ENCODE measurements around the gene NPEPL1. TPM values are rescaled to one million over a fixed set of nuclear protein-coding genes. Genes with fewer than 3 reads are reported as not detected.
A peak's percentile ranks its signal among the peaks of the same experiment; 100 is the strongest.

The NPEPL1 gene
- total RNA-seq, 4 donors from 2014 or later = 41.6 to 56.0 (median 47.2) TPM

DNA sequence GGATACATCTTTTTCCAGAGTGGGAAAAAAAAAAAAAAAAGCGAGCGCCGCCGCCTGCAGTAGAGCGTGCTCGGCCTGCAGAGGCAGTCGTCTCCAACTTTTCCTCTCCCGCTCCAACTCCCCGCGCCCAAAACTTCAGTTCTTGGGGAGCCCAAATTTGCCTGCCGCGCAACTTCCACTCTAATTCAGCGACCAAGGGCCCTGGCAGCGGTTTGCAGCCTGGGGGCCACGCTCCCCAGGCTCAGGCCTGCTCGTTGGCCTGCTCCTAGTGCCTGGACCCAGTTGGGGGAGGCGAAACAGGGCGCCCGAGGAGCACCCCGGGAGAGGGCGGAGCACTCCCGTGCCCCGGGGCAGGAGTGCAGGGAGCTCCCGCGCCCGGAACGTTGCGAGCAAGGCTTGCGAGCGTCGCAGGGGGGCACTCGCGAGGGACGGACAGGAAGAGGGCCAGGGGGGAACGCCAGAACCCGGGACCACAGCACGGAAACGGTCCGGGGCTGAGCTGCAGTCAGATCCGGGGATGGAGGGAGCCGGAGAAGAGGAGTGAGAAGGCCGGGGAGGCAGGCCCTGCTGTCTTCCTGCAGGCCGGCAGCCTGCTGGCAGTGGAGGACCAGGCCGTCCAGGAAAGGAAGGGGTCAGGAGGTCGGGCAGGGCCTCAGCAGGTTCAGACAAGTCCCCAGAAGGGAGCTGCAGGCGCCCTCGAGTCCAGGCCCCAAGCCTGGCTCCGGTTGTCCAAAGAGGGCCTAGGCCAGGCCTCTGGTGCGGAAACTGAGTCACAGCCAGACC, 41.6 kb upstream of the NPEPL1 start, which contains the start of gene STX16:
TSS of gene STX16 (plus strand) at position 508 of the 783 bp plus-strand sequence. CDS start 724 bp downstream, outside the sequence.
- DNase-seq = peak; percentile 89 to 91
- no peaks in the 10 kb centered on the region for H3K36me3 ChIP-seq
- intact Hi-C loops (cut with DNase I) = loop anchor here (5.0 to 10.0 kb wide), 2 partner anchors 41 to 204 kb away; partner anchors contain the start of genes GNAS, GNAS-AS1 and NPEPL1
- TF ChIP-seq POLR2A (IDR thresholded peaks at IDR 0.05) = peak in 1 of 2 donors; percentile 74
- TF ChIP-seq, protein P1, sequence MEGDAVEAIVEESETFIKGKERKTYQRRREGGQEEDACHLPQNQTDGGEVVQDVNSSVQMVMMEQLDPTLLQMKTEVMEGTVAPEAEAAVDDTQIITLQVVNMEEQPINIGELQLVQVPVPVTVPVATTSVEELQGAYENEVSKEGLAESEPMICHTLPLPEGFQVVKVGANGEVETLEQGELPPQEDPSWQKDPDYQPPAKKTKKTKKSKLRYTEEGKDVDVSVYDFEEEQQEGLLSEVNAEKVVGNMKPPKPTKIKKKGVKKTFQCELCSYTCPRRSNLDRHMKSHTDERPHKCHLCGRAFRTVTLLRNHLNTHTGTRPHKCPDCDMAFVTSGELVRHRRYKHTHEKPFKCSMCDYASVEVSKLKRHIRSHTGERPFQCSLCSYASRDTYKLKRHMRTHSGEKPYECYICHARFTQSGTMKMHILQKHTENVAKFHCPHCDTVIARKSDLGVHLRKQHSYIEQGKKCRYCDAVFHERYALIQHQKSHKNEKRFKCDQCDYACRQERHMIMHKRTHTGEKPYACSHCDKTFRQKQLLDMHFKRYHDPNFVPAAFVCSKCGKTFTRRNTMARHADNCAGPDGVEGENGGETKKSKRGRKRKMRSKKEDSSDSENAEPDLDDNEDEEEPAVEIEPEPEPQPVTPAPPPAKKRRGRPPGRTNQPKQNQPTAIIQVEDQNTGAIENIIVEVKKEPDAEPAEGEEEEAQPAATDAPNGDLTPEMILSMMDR (IDR thresholded peaks at IDR 0.05) = peak; percentile 26 to 76 (median 60)
- H3K27ac ChIP-seq = peak within 1 kb of the TSS; percentile 80 to 97 (median 86)
- no peaks in the 10 kb centered on the region for H3K9me3 ChIP-seq
- H3K4me1 ChIP-seq = peaks cover 23 to 24% of the 10 kb centered on the region in 2 donors
- 1% methylated on average over 24 to 29 of the region's 49 CpGs for WGBS, 2 donors
- no peaks in the 10 kb centered on the region for H3K27me3 ChIP-seq
- peak within 1 kb of the TSS; percentile 65 to 72 (median 68) for H3K4me3 ChIP-seq (replicated peaks in 1 of 3)

DNA sequence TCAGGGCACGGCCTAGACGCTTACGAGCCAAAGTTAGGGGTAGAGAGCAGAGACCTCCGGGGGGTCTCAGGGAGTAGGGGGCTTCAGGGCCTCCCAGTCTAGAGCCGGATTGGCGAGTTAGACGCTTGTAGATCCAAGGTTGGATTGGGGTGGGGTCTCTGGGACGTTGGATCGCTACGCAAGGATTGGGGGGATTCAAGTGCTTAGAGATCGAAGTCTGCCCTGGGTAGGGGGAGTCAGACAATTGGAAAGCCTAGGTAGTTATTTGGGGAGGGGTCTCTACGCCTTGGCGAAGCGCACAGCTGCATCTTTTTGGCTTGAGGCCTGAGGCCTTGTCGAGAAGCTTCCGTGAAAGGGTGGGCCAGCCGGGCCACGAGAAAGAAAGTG, 41.0 kb upstream of the NPEPL1 start:
- Histone ChIP-seq H3K36me3 (no peaks in the 10 kb centered on the region), H3K27me3 (no peaks in the 10 kb centered on the region), H3K4me1 (peaks cover 22 to 28% of the 10 kb centered on the region in 2 donors), H3K4me3 (replicated peaks in 1 of 3) (peak overlapping the region; percentile 65 to 72 (median 68)), H3K9me3 (no peaks in the 10 kb centered on the region), H3K27ac (peak overlapping the region; percentile 80 to 97 (median 86))
- WGBS, 2 donors = 1% methylated on average over 14 to 18 of the region's 18 CpGs
- TF ChIP-seq, protein P1 (IDR thresholded peaks at IDR 0.05) = no peak
- TF ChIP-seq POLR2A (IDR thresholded peaks at IDR 0.05) = no peak
- intact Hi-C loops (cut with DNase I) = loop anchor here (5.0 to 10.0 kb wide), 2 partner anchors 41 to 203 kb away; partner anchors contain the start of genes GNAS, GNAS-AS1 and NPEPL1
- DNase-seq = no peak

DNA sequence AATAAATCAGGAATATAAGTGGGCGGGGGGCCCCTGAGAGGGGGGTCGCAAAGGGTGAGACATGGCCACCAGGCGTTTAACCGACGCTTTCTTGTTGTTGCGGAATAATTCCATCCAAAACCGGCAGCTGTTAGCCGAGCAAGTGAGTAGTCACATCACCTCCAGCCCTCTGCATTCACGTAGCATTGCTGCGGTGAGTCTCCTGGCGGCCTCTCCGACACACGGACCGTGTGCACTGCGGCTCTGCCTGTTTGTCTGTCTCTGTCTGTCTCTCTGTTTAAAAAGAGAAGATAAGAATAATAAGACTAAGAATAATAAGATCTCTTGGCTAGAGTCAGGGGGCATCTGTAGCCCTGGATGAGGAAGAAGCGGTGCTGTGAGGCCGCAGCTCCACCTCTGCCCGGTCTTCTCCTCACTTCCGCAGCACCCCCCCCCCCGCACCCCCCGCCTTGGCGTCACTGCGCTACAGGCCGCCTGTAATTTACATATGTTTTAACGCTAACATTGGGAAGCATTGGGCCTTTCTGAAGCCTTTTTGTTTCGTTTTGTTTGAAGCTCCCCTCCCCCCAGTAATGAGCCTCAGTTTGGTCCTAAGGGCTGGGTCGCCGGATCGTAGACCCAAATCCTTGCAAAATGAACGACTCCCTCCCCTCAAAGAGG, 40.5 kb upstream of the NPEPL1 start:
- peak; percentile 45 to 46 for DNase-seq
- Histone ChIP-seq H3K9me3 (no peaks in the 10 kb centered on the region), H3K4me1 (peaks cover 22 to 28% of the 10 kb centered on the region in 2 donors), H3K36me3 (no peaks in the 10 kb centered on the region), H3K27me3 (no peaks in the 10 kb centered on the region), H3K4me3 (replicated peaks in 1 of 3) (peak overlapping the region; percentile 65 to 72 (median 68)), H3K27ac (peak overlapping the region; percentile 80 to 97 (median 86))
- WGBS, 2 donors = 0 to 1% methylated on average over 30 of the region's 30 CpGs
- intact Hi-C loops (cut with DNase I) = loop anchor here (5.0 to 10.0 kb wide), 2 partner anchors 40 to 203 kb away; partner anchors contain the start of genes GNAS, GNAS-AS1 and NPEPL1
- TF ChIP-seq, protein P1 (IDR thresholded peaks at IDR 0.05) = no peak
- TF ChIP-seq POLR2A (IDR thresholded peaks at IDR 0.05) = peak in 1 of 2 donors; percentile 47

- intact Hi-C loops (cut with DNase I) = loop anchor here (5.0 to 10.0 kb wide), 2 partner anchors 40 to 202 kb away; partner anchors contain the start of genes GNAS, GNAS-AS1 and NPEPL1
- no peak for DNase-seq
- 6 to 14% methylated on average over 12 of the region's 12 CpGs for WGBS, 2 donors
Observed at GRCh38 chr20:58652606-58653294, 39.9 kb upstream of the NPEPL1 start.

More at GRCh38 chr20:58652606-58653294, 39.9 kb upstream of the NPEPL1 start:
- TF ChIP-seq POLR2A (IDR thresholded peaks at IDR 0.05) = no peak
- TF ChIP-seq, protein P1 (IDR thresholded peaks at IDR 0.05) = no peak
- peaks cover 22 to 28% of the 10 kb centered on the region in 2 donors for H3K4me1 ChIP-seq
- H3K4me3 ChIP-seq (replicated peaks in 1 of 3) = peak overlapping the region in 2 of 3 donors; percentile 68 to 72
- H3K27ac ChIP-seq = peak overlapping the region; percentile 80 to 97 (median 86)
- H3K27me3 ChIP-seq = no peaks in the 10 kb centered on the region
- no peaks in the 10 kb centered on the region for H3K9me3 ChIP-seq
- no peaks in the 10 kb centered on the region for H3K36me3 ChIP-seq
